Hindlimb muscle (tissue), 1 donor: Measurements from ENCODE around the gene IER3. TPM values are rescaled to one million over a fixed set of nuclear protein-coding genes. Genes with fewer than 3 reads are reported as not detected.

Experiments used
- DNase-seq: peaks from one replicate; pipeline ENCODE4 v3.0.0-alpha.2; 2013
- polyA plus RNA-seq: library from polyadenylated mRNA; unstranded; fragments of 120-200 nt; gene quantifications from one replicate; pipeline ENCODE4 v1.2.1, GENCODE V29; 2013; ENCODE audit not compliant: insufficient read length

Gene IER3, protein sequence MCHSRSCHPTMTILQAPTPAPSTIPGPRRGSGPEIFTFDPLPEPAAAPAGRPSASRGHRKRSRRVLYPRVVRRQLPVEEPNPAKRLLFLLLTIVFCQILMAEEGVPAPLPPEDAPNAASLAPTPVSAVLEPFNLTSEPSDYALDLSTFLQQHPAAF
- 13.0 TPM for polyA plus RNA-seq

- peak; percentile 81 for DNase-seq
Observed at GRCh38 chr6:30744054-30744805, at the start of gene IER3. Gene IER3 (minus strand): TSS chr6:30744547. CDS start chr6:30744518, 29 bp downstream.

DNA sequence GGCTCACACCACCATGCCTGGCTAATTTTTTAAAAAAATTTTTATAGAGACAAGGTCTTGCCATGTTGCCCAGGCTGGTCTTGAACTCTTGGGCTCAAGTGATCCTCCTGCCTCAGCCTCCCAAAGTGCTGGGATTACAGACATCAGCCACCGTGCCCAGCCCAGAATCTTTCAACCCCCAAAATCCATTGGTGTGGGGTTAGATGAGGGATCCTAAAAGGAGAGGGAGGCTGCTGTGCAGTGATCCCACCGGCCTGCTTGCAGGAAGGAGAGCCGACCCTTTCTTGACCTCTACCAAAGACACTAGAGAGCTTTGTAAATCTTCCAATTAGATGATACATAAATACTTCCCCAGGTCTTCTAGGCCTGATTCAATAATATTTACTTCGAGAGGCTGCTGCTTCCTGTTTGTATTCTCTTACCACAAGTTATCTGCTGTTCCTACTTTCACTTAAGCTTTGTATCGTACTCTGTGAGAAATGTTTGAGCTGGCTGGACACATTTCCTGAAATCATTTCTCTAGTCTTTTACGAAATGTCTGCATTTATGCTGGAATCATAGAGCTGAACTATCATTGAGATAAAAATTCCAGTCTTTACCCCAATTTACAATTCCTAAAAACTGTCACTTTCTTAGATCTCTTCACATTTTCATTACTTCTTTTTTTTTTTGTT lies 49.3 kb upstream of the IER3 start:
- peak; percentile 39 for DNase-seq

DNA sequence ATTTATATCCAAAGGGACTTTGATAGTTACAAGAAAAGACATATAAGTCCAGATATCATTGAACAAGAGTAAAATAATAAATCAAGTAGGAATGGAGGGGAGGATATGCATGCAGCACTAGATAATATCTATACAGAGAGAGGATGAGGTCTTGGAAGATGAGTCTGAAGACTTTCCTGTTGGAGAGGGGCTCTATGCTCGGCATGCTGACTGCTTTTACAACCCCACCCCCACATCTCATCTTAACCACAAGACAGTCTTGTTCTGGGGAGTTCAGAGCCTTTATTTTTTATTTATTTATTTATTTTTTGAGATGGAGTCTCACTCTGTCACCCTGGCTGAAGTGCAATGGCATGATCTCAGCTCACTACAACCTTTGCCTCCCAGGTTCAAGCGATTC lies 48.4 kb upstream of the IER3 start:
- DNase-seq, result no peak

- no peak for DNase-seq
Observed at GRCh38 chr6:30790724-30791383, 46.5 kb upstream of the IER3 start.

DNA sequence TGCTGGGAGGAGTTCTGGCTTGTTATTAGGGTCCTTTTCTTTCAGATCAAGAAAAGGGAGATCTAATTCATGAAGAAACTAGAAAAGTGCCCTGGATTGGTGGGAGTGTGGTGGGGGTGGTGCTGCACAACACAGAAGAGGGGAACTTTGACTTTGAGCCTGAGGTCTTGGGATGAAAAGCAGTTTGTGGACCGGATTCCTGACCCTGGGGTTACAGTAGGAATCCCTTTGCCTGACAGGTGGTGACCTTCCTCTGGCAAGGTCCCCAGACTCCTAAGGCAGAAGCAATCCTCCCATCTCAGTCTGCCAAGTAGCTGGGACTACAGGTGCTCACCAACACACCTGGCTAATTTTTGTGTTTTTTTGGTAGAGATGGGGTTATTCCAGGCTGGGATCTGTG lies 45.3 kb upstream of the IER3 start:
- no peak for DNase-seq

DNA sequence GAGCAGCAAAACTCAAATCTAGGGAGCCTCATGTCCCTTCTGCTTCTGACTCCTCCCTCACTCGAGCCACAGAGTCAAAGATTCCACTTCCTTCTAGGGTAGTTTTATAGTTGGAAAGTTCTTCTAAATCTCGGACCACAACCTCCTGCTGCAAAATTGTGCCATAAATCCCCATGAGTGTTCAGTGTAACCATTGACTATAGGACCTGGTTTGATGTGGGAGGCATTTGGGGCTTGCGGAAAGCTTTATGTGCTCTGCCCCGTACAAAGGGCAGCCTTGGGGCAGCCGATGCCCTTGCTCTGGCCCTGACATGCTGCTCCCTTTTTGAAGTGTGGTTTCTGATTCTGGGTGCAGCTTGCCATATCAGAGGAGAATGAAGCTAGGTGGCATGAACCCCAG lies 43.6 kb upstream of the IER3 start:
- DNase-seq, result no peak

GRCh38 chr6:30782425-30783014 lies 38.2 kb upstream of the IER3 start:
- DNase-seq, result peak; percentile 60

DNA sequence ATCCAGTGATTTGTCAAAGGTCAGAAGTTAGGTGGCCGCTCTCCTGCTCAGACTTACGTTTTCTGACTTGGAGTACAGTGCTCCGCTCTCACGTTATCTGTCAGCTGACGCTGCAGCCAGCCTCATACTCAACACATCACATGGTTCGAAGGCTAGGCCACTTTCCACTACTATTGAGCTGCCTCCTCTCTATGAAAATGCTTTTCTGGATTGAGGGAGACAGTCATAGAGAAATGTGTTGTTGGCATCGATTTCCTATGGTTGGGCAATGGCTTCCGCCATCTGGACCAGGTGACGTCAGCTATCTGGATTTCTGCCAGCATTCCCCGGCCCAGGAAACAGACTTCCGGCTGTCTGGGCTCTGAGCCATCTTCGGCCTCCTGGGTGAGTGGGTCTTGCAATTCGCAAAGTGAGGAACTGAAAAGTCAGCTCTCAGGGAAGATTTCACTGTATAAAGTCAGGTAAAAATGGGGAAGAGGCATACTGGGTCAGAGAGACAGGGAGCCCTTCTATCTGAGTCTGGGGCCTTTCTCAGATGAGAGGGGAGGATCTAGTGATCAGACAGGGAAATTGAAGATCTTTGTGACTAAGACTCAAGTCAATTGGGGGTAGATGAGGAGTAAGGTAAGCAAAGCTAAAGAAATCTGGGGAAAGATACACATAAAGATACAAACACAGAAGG lies 37.5 kb upstream of the IER3 start:
- DNase-seq, result peak; percentile 97

GRCh38 chr6:30781395-30781742 lies 37.0 kb upstream of the IER3 start:
- DNase-seq, result no peak

DNA sequence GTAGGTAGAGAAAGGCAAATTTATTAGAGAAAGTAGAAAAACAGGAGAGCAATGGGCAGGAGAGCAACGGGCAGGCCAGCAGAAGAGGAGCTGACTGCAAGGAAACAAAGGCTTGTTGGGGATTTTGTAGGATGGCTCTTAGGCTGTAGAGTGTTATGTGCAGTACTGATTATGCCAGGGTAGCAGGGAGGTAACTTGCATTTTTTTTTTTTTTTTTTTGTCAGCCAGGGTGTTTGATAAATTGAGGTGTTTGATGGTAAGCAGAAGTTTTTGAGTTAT lies 36.2 kb upstream of the IER3 start:
- DNase-seq, result no peak

GRCh38 chr6:30779850-30780641 lies 35.7 kb upstream of the IER3 start:
- DNase-seq, result no peak

DNA sequence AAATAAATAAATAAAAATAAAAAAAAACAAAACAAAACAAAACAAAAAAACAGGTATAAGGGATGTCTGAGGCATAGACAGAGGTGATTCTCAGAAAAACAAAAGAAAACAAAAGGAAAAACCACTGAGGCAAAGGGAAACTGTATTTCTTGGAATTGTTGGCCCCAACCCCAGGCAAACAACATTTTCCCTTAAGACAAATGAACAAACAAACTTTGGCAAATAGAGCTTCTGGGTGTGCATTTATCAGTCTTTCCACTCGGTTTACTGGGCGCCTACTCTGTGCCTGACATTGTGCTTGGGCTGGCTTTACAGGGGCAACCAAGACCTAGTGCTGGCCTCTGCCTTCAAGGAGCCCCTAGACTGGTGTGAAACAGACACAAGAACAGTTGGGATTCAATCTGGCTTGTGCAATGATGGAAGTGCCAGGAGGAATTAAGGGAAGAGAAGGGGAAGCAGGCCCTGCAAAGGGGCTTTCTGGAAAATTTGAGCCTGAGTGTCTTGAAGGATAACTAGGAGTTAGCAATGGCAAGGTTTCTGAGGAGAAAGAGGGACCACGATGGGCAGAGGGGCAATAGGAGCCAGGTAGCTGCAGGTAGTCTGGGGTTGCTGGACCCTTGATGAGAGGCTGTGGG lies 33.8 kb upstream of the IER3 start:
- no peak for DNase-seq

- DNase-seq, result no peak
Observed at GRCh38 chr6:30777155-30777485, 32.8 kb upstream of the IER3 start.

- DNase-seq, result no peak
Observed at GRCh38 chr6:30776390-30777154, 32.2 kb upstream of the IER3 start.

- no peak for DNase-seq
Observed at GRCh38 chr6:30775104-30775503, 30.8 kb upstream of the IER3 start.

GRCh38 chr6:30774701-30775100 lies 30.4 kb upstream of the IER3 start:
- no peak for DNase-seq

GRCh38 chr6:30770592-30770991 lies 26.2 kb upstream of the IER3 start:
- DNase-seq, result no peak

- no peak for DNase-seq
Observed at GRCh38 chr6:30769853-30770524, 25.6 kb upstream of the IER3 start.

DNA sequence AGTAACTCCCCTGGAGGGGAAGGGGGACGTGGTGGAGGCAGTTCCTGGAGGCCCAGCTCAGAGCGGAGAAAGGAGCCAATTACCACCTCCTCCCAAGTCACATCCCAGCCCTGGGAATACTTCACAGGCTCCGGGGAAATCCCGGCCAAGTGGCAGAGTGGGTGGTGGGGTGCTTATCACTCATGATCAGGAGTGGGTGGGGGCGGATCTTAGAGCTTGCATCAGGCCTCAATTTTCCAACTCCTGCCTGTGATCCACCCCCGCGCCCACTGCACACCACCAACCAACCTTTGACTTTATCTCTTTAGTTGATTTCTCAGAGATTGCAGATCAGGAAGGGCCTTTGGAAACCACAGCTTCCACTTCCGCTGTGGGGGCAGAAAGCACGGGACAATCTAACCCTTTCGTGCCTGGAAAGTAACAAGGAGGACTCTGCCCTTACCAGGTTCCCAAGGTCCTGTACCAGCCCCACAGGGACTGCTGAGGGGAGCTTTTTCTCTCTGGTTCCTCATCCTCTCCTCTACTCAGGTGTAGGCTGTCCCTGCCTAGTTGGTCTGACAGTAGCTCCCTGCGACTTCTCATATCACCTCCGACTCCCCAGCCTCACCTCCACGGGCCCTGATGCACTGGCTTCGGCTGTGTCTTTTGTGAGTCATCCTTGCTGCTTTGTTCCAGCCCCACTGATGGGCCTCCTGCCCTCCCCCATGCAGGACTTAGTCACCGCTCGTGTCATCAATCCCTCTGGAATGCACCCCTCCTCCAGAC lies 24.9 kb upstream of the IER3 start:
- peak; percentile 41 for DNase-seq
